NT2/D1 (cell line): Measurements from ENCODE around the gene C1orf174.

ENCODE experiments used
- DNase-seq: peaks from one replicate; pipeline ENCODE4 v3.0.0-alpha.2; 2011; ENCODE audit warnings: low read depth, low spot score
- H3K27me3 ChIP-seq: 2 replicates; pipeline ENCODE4 v1.6.0; 2011; ENCODE audit warnings: mild to moderate bottlenecking; ENCODE audit not compliant: insufficient read length, insufficient read depth
- H3K36me3 ChIP-seq: 2 replicates; pipeline ENCODE4 v1.6.1; 2011; ENCODE audit warnings: mild to moderate bottlenecking, low read length, mixed read lengths; ENCODE audit not compliant: insufficient read depth, insufficient read length
- H3K4me1 ChIP-seq: 2 replicates; pipeline ENCODE4 v1.5.1; 2011; ENCODE audit not compliant: insufficient read depth, insufficient read length
- H3K4me3 ChIP-seq: 2 replicates; pipeline ENCODE4 v1.5.1; 2011; ENCODE audit warnings: low read depth; ENCODE audit not compliant: insufficient read length
- H3K9ac ChIP-seq: 2 replicates; pipeline ENCODE4 v1.6.0; 2011; ENCODE audit warnings: low read depth; ENCODE audit not compliant: insufficient read length
- H3K9me3 ChIP-seq: 2 replicates; pipeline ENCODE4 v1.5.1; 2011; ENCODE audit warnings: mild to moderate bottlenecking, low read length; ENCODE audit not compliant: insufficient read depth
- SUZ12 ChIP-seq: IDR thresholded peaks from 2 replicates; pipeline ENCODE4 v1.6.1; 2011; ENCODE audit not compliant: insufficient read length, insufficient read depth; ENCODE audit errors: extremely low read depth
- YY1 ChIP-seq: IDR thresholded peaks from 2 replicates; pipeline ENCODE4 v1.6.1; 2011; ENCODE audit not compliant: insufficient read length, insufficient read depth
- ZNF274 ChIP-seq: IDR thresholded peaks from 2 replicates; pipeline ENCODE4 v1.6.1; 2011; ENCODE audit warnings: mild to moderate bottlenecking, low read depth, low read length

The C1orf174 gene

DNA sequence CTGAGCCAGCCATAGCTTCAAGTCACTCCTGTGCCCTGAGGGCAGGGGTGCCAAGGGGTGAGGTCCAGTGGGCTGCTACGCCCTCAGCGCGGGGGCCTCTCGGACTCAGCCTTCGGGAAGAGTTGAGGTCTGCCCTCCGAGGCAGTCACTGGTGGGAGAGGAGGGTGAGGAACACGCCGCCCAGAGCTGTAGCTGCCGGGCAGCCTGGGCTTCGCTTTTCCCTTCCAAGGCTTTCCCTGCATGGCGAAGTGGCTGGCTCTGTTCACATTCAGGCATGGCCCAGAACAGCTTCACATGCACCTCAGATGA, 43.0 kb upstream of the C1orf174 start:
- no peak for TF ChIP-seq YY1
- TF ChIP-seq SUZ12: no peak
- no peak for TF ChIP-seq ZNF274
- no peaks in the 10 kb centered on the region for H3K27me3 ChIP-seq
- no peaks in the 10 kb centered on the region for H3K9me3 ChIP-seq
- H3K9ac ChIP-seq: no peak overlapping the region
- DNase-seq: no peak
- no peak overlapping the region for H3K4me3 ChIP-seq
- H3K36me3 ChIP-seq: no peaks in the 10 kb centered on the region
- no peaks in the 10 kb centered on the region for H3K4me1 ChIP-seq

DNA sequence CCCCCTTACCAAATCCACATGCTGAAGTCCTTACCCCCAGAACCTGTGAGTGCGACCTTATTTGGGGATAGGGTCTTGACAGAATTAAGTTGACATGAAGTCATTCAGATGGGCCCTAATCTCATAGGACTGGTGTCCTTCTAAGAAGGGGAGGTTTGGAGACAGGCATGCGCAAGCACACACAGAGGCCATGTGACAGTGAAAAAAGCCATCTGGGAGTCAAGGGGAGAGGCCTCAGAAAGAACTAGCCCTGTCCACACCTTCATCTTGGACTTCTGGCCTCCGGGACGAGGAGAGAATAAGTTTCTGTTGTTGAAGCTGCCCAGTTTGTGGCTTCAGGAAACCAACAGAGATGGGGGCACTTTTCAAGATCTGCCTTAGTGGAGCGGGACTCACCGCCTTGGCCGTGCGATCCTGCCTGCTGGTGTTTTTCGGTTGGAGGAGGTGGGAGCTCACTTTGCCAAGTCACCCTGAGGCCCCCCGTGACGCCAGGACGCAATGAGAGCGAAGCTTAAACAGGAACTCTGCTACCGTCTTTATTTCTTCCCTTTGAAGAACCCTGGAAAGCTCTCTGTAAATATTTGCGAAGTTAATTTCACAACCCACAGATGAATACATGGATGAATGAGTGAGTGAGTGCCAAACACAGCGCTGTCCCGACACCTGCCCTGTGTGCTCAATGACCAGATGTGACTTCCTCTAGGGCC, 42.5 kb upstream of the C1orf174 start:
- H3K36me3 ChIP-seq: no peaks in the 10 kb centered on the region
- H3K4me1 ChIP-seq: no peaks in the 10 kb centered on the region
- no peaks in the 10 kb centered on the region for H3K9me3 ChIP-seq
- H3K4me3 ChIP-seq: no peak overlapping the region
- no peak overlapping the region for H3K9ac ChIP-seq
- TF ChIP-seq ZNF274 (no peak), SUZ12 (no peak), YY1 (no peak)
- DNase-seq: no peak
- H3K27me3 ChIP-seq: no peaks in the 10 kb centered on the region

DNA sequence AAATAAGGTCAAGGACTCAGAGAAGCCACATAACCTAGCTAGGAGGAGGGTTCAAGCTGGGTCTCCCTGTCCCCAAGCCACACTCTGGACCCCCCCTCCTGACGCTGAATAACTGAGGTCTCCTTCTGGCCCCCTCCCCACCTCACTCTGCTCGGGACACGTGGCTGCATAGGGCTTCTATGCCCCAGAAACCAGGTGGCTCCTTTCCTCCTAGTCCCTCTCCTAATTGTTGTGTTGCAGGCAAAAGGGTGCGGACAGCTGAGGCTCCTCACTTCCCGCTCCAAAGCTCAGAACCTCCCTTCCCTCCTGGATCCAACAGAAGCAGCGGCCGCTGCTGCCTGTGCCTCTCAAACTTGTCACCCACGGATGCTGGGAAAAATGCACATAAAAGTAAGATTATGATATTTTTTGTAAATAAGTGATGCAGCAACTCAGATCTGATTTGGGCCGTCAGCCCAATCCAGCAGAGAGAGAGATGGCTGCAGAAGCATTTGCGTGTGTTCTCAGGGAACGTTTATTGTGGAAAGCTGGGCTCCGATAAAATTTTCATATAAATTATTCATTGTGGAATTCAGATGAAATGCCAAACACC, 40.8 kb upstream of the C1orf174 start:
- H3K27me3 ChIP-seq: no peaks in the 10 kb centered on the region
- H3K36me3 ChIP-seq: no peaks in the 10 kb centered on the region
- H3K9ac ChIP-seq: no peak overlapping the region
- TF ChIP-seq SUZ12 (no peak), YY1 (no peak), ZNF274 (no peak)
- no peaks in the 10 kb centered on the region for H3K4me1 ChIP-seq
- no peak overlapping the region for H3K4me3 ChIP-seq
- peaks cover 5% of the 10 kb centered on the region; the same call in 1 of the 2 replicates for H3K9me3 ChIP-seq
- no peak for DNase-seq

DNA sequence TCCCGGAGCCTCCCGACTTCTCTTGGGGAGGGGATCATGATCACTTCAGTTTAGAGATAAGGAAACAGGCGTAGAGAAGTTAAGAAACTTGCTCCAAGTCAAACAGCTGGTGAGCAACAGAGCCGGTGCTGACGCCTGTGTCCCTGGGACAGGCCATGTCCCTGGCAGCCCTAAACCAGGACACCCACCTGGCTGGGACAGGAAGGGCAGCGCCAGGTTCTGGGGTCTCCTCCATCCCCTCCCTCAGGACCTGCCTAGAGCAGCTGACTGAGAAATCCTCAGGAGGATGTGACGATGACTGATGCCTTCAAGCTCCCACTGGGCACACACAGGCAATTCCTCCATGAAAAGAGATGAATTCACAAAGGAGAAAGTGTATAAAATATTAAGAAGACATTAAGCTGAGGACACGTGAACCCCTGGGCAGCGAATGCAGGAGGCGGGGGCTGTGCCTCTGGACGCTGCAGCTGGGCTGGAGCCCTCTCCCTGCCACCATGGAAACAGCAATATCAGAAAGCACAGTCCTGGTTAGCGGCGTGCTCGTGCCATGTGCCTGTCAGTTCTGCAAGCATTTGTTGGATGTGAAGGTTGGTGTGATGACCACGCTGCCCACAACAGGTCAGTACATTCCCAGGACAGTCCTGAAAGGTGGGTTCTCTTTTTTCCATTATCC, 40.1 kb upstream of the C1orf174 start:
- no peak for DNase-seq
- TF ChIP-seq YY1 (no peak), SUZ12 (no peak), ZNF274 (no peak)
- Histone ChIP-seq H3K27me3 (no peaks in the 10 kb centered on the region), H3K9me3 (peaks cover 5% of the 10 kb centered on the region; the same call in 1 of the 2 replicates), H3K4me3 (no peak overlapping the region), H3K36me3 (no peaks in the 10 kb centered on the region), H3K9ac (no peak overlapping the region), H3K4me1 (no peaks in the 10 kb centered on the region)

DNA sequence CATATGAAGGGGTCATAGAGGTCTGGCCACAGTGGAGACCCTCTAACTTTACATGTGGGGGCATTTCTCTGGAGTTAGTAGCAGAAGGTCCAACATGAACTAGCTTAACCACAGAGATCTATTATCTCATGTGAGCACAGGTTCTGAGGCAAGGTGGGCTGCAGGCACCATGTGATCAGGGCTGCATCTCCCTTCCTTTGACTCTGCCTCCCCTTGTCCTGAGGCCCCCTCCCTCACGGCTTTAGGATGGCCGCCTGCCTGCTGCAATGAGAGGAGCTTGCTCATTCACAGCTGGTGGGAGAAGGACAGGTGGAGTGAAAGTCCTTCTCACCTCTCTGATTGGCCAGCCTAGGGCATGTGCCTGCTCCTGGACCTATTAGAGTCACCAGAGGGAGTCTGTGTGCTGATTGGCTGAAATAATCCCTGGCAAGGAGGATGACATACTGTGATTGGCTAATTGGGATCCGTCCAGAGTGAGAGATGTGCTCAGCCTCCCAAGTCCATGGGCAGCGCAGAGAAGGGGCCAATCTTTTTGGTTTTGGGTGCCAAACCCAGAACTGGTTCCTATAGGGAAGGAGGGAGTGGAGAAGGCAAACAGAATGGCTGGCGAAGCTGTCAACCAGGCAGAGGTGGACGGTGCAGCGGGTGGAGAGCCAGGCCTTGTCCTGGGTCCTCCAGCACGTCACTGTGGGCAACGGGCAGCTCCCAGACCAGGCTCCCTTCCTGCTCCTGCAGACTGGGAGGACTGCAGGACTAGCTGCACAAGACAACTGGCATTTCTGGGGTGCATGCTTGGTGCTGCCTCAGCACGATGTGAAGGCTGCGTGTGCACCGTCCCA, 39.4 kb upstream of the C1orf174 start:
- Histone ChIP-seq H3K4me3 (no peak overlapping the region), H3K27me3 (no peaks in the 10 kb centered on the region), H3K9ac (no peak overlapping the region), H3K36me3 (no peaks in the 10 kb centered on the region), H3K4me1 (no peaks in the 10 kb centered on the region), H3K9me3 (peaks cover 5% of the 10 kb centered on the region; the same call in 1 of the 2 replicates)
- no peak for DNase-seq
- TF ChIP-seq YY1: no peak
- no peak for TF ChIP-seq SUZ12
- no peak for TF ChIP-seq ZNF274

DNA sequence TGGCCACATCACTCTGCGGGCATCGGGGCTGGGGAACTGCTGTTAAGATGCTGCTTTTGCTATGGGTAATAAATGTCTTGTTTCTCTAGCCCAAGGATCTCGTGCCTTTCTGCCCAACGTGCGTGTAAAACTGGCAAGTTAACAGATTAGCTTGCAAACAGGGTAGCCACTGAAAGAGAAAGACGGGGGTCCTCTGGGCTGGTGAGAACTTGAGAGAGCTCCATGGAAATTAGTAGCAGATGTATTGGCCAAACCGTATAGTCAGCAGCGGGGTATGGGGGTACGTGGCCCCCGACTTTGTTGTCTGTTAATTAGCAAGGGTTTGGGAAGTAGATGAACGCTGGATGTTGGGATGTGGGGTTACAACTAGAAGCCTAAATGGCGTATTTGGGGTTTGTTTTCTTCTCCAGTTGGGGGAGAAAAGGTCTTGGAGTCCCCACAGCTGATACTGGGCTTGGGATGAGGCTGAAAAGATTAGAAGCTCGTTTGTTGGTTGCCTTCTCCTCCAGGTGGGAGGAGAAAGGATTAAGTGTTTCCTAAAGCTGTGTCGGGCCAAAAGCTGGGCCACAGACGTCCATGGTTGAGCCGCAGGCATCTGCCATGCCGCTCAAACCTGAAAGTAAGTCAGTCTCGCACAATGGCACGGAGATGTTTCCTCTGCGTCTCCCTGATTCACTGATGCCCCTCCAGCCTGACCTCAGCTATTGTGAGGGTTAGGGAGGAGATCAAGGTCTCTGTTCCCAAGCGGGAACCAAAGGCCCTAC, 32.3 kb upstream of the C1orf174 start:
- H3K4me3 ChIP-seq: no peak overlapping the region
- no peaks in the 10 kb centered on the region for H3K36me3 ChIP-seq
- peaks cover 10% of the 10 kb centered on the region for H3K4me1 ChIP-seq
- H3K9me3 ChIP-seq: peaks cover 5% of the 10 kb centered on the region; the same call in 1 of the 2 replicates
- no peak for DNase-seq
- no peak for TF ChIP-seq SUZ12
- no peak for TF ChIP-seq YY1
- no peak for TF ChIP-seq ZNF274
- H3K27me3 ChIP-seq: no peaks in the 10 kb centered on the region
- H3K9ac ChIP-seq: no peak overlapping the region
